B cell (primary cell): ENCODE results near the gene AK3. TPM values are rescaled to one million over a fixed set of nuclear protein-coding genes. Genes with fewer than 3 reads are reported as not detected.

Source experiments
- ATAC-seq: fragments of 200-7000 bp; cut with Tn5 transposase; one replicate; pipeline ENCODE4 v1.10.0; 2021; ENCODE audit warnings: low read depth, mild to moderate bottlenecking, moderate number of reproducible peaks, moderate library complexity
- CTCF ChIA-PET: fragments of 350-600 bp; sonication (Branson Sonifier 250); formaldehyde crosslinking; loops from one replicate; lab custom pipeline; 2021; ENCODE audit warnings: antibody characterized with exemption, inconsistent platforms; lab: Charles Lee
- POLR2A ChIA-PET: fragments of 350-600 bp; sonication (Branson Sonifier 250); formaldehyde crosslinking; loops from one replicate; lab custom pipeline; 2021; ENCODE audit warnings: antibody characterized with exemption; lab: Charles Lee
- DNase-seq: peaks from one replicate; pipeline ENCODE4 v3.0.0; 2013
- H2AFZ ChIP-seq: 2 replicates; pipeline ENCODE4 v1.6.1; 2012; ENCODE audit warnings: mild to moderate bottlenecking, low read depth, low read length; ENCODE audit not compliant: insufficient read depth, poor library complexity, severe bottlenecking
- H3K27ac ChIP-seq, 2 donors: 1 replicate in 1 of 2; 2 replicates in 1 of 2; pipeline ENCODE4 v1.5.1; 2012 to 2013; ENCODE audit warnings: low read length in 2 of 2, mild to moderate bottlenecking in 2 of 2, moderate library complexity in 1 of 2
- H3K27me3 ChIP-seq, 4 experiments: fragments of 200-600 bp in 1 of 4; sonication (generic) in 1 of 4; replicated peaks in 1 of 4; 1 replicate in 2 of 4; 2 replicates in 2 of 4; pipeline versions ENCODE4 v1.6.1 to v1.7.0; 2013 to 2016; ENCODE audit warnings: low read length in 3 of 4, mild to moderate bottlenecking in 2 of 4, mixed read lengths in 1 of 4, moderate library complexity in 1 of 4; ENCODE audit not compliant: insufficient read depth in 4 of 4, control insufficient read depth in 3 of 4; ENCODE audit errors: control extremely low read depth in 1 of 4
- H3K36me3 ChIP-seq, 2 experiments: replicated peaks in 1 of 2; 1 replicate in 1 of 2; 2 replicates in 1 of 2; pipeline versions ENCODE4 v1.6.1 to v1.7.1; 2013; ENCODE audit warnings: low read length in 1 of 2; ENCODE audit not compliant: insufficient read depth in 2 of 2, control insufficient read depth in 1 of 2; ENCODE audit errors: control extremely low read depth in 1 of 2, extremely low read depth in 1 of 2
- H3K4me1 ChIP-seq, 2 donors: fragments of 200-600 bp in 1 of 2; sonication (generic) in 1 of 2; 1 replicate in 1 of 2; 2 replicates in 1 of 2; pipeline versions ENCODE4 v1.5.1 to v1.6.1; 2013 to 2017; ENCODE audit warnings: low read length in 2 of 2; ENCODE audit not compliant: control insufficient read depth in 2 of 2, insufficient read depth in 2 of 2
- H3K4me2 ChIP-seq: replicated peaks from 2 replicates; pipeline ENCODE3; 2012; ENCODE audit warnings: mild to moderate bottlenecking, low read depth, low read length; ENCODE audit not compliant: poor library complexity, severe bottlenecking
- H3K4me3 ChIP-seq, 5 experiments: fragments of 200-600 bp in 1 of 5; sonication (generic) in 1 of 5; 1 replicate in 3 of 5; 2 replicates in 2 of 5; pipeline versions ENCODE4 v1.5.1 to v1.7.0; 2011 to 2016; ENCODE audit warnings: low read length in 4 of 5, mild to moderate bottlenecking in 4 of 5, low read depth in 2 of 5, control low read depth in 1 of 5, moderate library complexity in 1 of 5; ENCODE audit not compliant: insufficient read depth in 1 of 5; ENCODE audit errors: control extremely low read depth in 1 of 5, extremely low read depth in 1 of 5
- H3K79me2 ChIP-seq: fragments of 200-600 bp; sonication (generic); one replicate; pipeline ENCODE4 v1.6.0; 2016; ENCODE audit warnings: low read length; ENCODE audit not compliant: control insufficient read depth, insufficient read depth
- H3K9ac ChIP-seq: fragments of 200-600 bp; sonication (generic); 2 replicates; pipeline ENCODE4 v1.6.1; 2017; ENCODE audit warnings: mild to moderate bottlenecking, low read length, moderate library complexity
- H3K9me3 ChIP-seq, 3 donors: one replicate each; pipeline versions ENCODE4 v1.6.1 to v1.7.1; 2013; ENCODE audit warnings: low read length in 2 of 3; ENCODE audit not compliant: control insufficient read depth in 2 of 3, insufficient read depth in 1 of 3; ENCODE audit errors: control extremely low read depth in 1 of 3
- H4K20me1 ChIP-seq: 2 replicates; pipeline ENCODE4 v1.6.0; 2012; ENCODE audit warnings: mild to moderate bottlenecking, low read length; ENCODE audit not compliant: insufficient read depth, control insufficient read depth, poor library complexity, severe bottlenecking
- H3K27ac Mint-ChIP-seq: one replicate; pipeline ENCODE4 v1.8.0; 2021; ENCODE audit warnings: mixed read lengths
- H3K27me3 Mint-ChIP-seq: one replicate; pipeline ENCODE4 v1.8.0; 2021; ENCODE audit warnings: mixed read lengths
- H3K4me1 Mint-ChIP-seq: one replicate; pipeline ENCODE4 v1.8.0; 2021; ENCODE audit warnings: mixed read lengths
- H3K4me3 Mint-ChIP-seq: one replicate; pipeline ENCODE4 v1.8.0; 2021; ENCODE audit warnings: mixed read lengths
- H3K9me3 Mint-ChIP-seq: one replicate; pipeline ENCODE4 v1.8.0; 2022; ENCODE audit warnings: mixed read lengths; ENCODE audit not compliant: insufficient read depth
- CTCF ChIP-seq: fragments of 200-600 bp; IDR thresholded peaks from one replicate; pipeline ENCODE4 v1.8.0; 2022; ENCODE audit warnings: antibody characterized with exemption, mild to moderate bottlenecking
- EZH2 ChIP-seq: IDR thresholded peaks from 2 replicates; pipeline ENCODE4 v1.6.1; 2012; ENCODE audit warnings: borderline replicate concordance, low read depth, mild to moderate bottlenecking, moderate library complexity, low read length; ENCODE audit not compliant: insufficient read depth, poor library complexity, severe bottlenecking
- WGBS: methylation state at CpG from one replicate; pipeline ENCODE4 v1.1.5; 2013; ENCODE audit warnings: missing lambda C conversion rate; ENCODE audit not compliant: insufficient coverage; 5-methylcytosine and 5-hydroxymethylcytosine counted together
- intact Hi-C: fragments of 100-400 bp; cut with micrococcal nuclease; formaldehyde crosslinking; loops from one replicate; pipeline ENCODE4 v1.10.0; 2022
- polyA plus RNA-seq: library from polyadenylated mRNA; depleted of rRNA; stranded (reverse); fragments of >200 nt; gene quantifications from 2 replicates; pipeline ENCODE4 v1.2.3, GENCODE V29; 2012
- total RNA-seq, 2 donors: library from RNA; stranded (reverse); fragments of 120-200 nt in 1 of 2; gene quantifications; 1 replicate in 1 of 2; 2 replicates in 1 of 2; pipeline versions ENCODE4 v1.2.3 to v1.2.4, GENCODE V29; 2013 to 2022

AK3 gene
- total and polyA plus RNA-seq, 2 donors (not counting 1 experiment from before 2014, with no cell fraction given), result 9.9 to 22.9 TPM

GRCh38 chr9:4774209-4774608, 33.2 kb upstream of the AK3 start:
- Histone ChIP-seq H3K4me3 (no peak overlapping the region), H3K36me3 (no peaks in the 10 kb centered on the region), H3K9me3 (peaks cover 0 to 4% (median 0%) of the 10 kb centered on the region in 3 donors), H4K20me1 (no peaks in the 10 kb centered on the region), H2AFZ (no peak overlapping the region), H3K27ac (no peak overlapping the region), H3K27me3 (no peaks in the 10 kb centered on the region), H3K79me2 (no peaks in the 10 kb centered on the region), H3K9ac (no peak overlapping the region), H3K4me2 (no peak overlapping the region), H3K4me1 (no peaks in the 10 kb centered on the region)
- intact Hi-C loops, result no loop called here
- ATAC-seq, result no peak
- CTCF ChIA-PET, result interaction anchor here (0.6 kb wide), 1 partner anchor 14 kb away, joined by 3 read pairs; no protein-coding TSS in a partner anchor
- DNase-seq, result no peak
- H3K9me3 Mint-ChIP-seq, result no peaks in the 10 kb centered on the region
- no peak overlapping the region for H3K4me3 Mint-ChIP-seq
- H3K4me1 Mint-ChIP-seq, result no peaks in the 10 kb centered on the region
- peaks cover 2% of the 10 kb centered on the region for H3K27me3 Mint-ChIP-seq
- POLR2A ChIA-PET, result no interaction called here
- no peak overlapping the region for H3K27ac Mint-ChIP-seq
- no CpG with 5 or more reads among the region's 1 CpG for WGBS
- TF ChIP-seq EZH2, result no peak
- no peak for TF ChIP-seq CTCF

- peaks cover 2% of the 10 kb centered on the region for H3K27me3 Mint-ChIP-seq
- 100% methylated on average over 1 of the region's 1 CpG for WGBS
- H3K9me3 Mint-ChIP-seq, result no peaks in the 10 kb centered on the region
- H4K20me1 ChIP-seq, result no peaks in the 10 kb centered on the region
- ATAC-seq (no peak), DNase-seq (no peak)
- no peak overlapping the region for H3K4me3 ChIP-seq
- H3K4me1 ChIP-seq, result no peaks in the 10 kb centered on the region
- TF ChIP-seq EZH2 (no peak), CTCF (no peak)
- no peak overlapping the region for H3K4me2 ChIP-seq
- ChIA-PET POLR2A (no interaction called here), CTCF (interaction anchor here (1.1 to 1.4 kb wide), 2 partner anchors 12 to 15 kb away, joined by 4 read pairs; no protein-coding TSS in a partner anchor)
- intact Hi-C loops, result no loop called here
- no peak overlapping the region for H3K4me3 Mint-ChIP-seq
- no peaks in the 10 kb centered on the region for H3K4me1 Mint-ChIP-seq
- H3K79me2 ChIP-seq, result no peaks in the 10 kb centered on the region
- H3K36me3 ChIP-seq, result no peaks in the 10 kb centered on the region
- H2AFZ ChIP-seq, result no peak overlapping the region
- H3K9me3 ChIP-seq, result peaks cover 0 to 4% (median 0%) of the 10 kb centered on the region in 3 donors
- no peak overlapping the region for H3K27ac ChIP-seq
- no peaks in the 10 kb centered on the region for H3K27me3 ChIP-seq
- H3K27ac Mint-ChIP-seq, result no peak overlapping the region
- no peak overlapping the region for H3K9ac ChIP-seq
These were observed 30.8 kb upstream of the AK3 start for GRCh38 chr9:4771788-4772187.
